Smooth muscle cell (in vitro differentiated cells): ENCODE results near the gene PRR33. TPM values are rescaled to one million over a fixed set of nuclear protein-coding genes. Genes with fewer than 3 reads are reported as not detected.

Experiments
- DNase-seq: peaks from one replicate; lab custom pipeline; 2025; ENCODE audit not compliant: unreplicated experiment; lab: John Stamatoyannopoulos, UW
- H2AFZ ChIP-seq: fragments of 200-600 bp; sonication (generic); 2 replicates; pipeline ENCODE4 v1.6.0; 2016; ENCODE audit warnings: antibody characterized with exemption, low read depth, mild to moderate bottlenecking
- H3F3A ChIP-seq: fragments of 200-600 bp; sonication (generic); 2 replicates; pipeline ENCODE4 v1.6.0; 2017; ENCODE audit warnings: antibody characterized with exemption, low read depth
- H3K27ac ChIP-seq: fragments of 200-600 bp; sonication (generic); 2 replicates; pipeline ENCODE4 v1.5.1; 2016; ENCODE audit warnings: low read depth, mild to moderate bottlenecking
- H3K27me3 ChIP-seq: fragments of 200-600 bp; sonication (generic); 2 replicates; pipeline ENCODE4 v1.6.1; 2016; ENCODE audit warnings: low read depth, mild to moderate bottlenecking
- H3K36me3 ChIP-seq: fragments of 200-600 bp; sonication (generic); 2 replicates; pipeline ENCODE4 v1.5.1; 2016; ENCODE audit warnings: low read depth
- H3K4me1 ChIP-seq: fragments of 200-600 bp; sonication (generic); 2 replicates; pipeline ENCODE4 v1.5.1; 2016; ENCODE audit warnings: low read depth
- H3K4me2 ChIP-seq: fragments of 200-600 bp; sonication (generic); 2 replicates; pipeline ENCODE4 v1.6.0; 2016; ENCODE audit warnings: mild to moderate bottlenecking
- H3K4me3 ChIP-seq: fragments of 200-600 bp; sonication (generic); 2 replicates; pipeline ENCODE4 v1.5.1; 2016; ENCODE audit warnings: mild to moderate bottlenecking
- H3K79me2 ChIP-seq: fragments of 200-600 bp; sonication (generic); 2 replicates; pipeline ENCODE4 v1.6.0; 2016; ENCODE audit warnings: low read depth, mild to moderate bottlenecking
- H3K9ac ChIP-seq: fragments of 200-600 bp; sonication (generic); 2 replicates; pipeline ENCODE4 v1.6.0; 2016; ENCODE audit warnings: low read depth
- H3K9me3 ChIP-seq: fragments of 200-600 bp; sonication (generic); replicated peaks from 2 replicates; pipeline ENCODE4 v1.5.1; 2016; ENCODE audit warnings: low read depth
- H4K20me1 ChIP-seq: fragments of 200-600 bp; sonication (generic); 2 replicates; pipeline ENCODE4 v1.6.0; 2016; ENCODE audit warnings: low read depth
- CTCF ChIP-seq: fragments of 200-600 bp; sonication (generic); IDR thresholded peaks from 2 replicates; pipeline ENCODE4 v1.5.1; 2017; ENCODE audit warnings: borderline replicate concordance, mild to moderate bottlenecking, antibody characterized with exemption; ENCODE audit not compliant: insufficient read depth, poor library complexity, severe bottlenecking
- WGBS: methylation state at CpG from one replicate; pipeline ENCODE4 v1.1.7; 2016; ENCODE audit warnings: low lambda C conversion rate; 5-methylcytosine and 5-hydroxymethylcytosine counted together
- polyA plus RNA-seq: library from polyadenylated mRNA; unstranded; fragments of >200 nt; fragmentation: Nextera tagmentation; extraction: Ambion mirVana; gene quantifications from 2 replicates; pipeline ENCODE4 v1.2.1, GENCODE V29; 2016
- total RNA-seq: library from RNA; depleted of rRNA; stranded (reverse); fragments of >200 nt; gene quantifications from 2 replicates; pipeline ENCODE4 v1.2.3, GENCODE V29; 2014

PRR33 gene
- total and polyA plus RNA-seq, 2 experiments from 2014 or later: not detected

DNA sequence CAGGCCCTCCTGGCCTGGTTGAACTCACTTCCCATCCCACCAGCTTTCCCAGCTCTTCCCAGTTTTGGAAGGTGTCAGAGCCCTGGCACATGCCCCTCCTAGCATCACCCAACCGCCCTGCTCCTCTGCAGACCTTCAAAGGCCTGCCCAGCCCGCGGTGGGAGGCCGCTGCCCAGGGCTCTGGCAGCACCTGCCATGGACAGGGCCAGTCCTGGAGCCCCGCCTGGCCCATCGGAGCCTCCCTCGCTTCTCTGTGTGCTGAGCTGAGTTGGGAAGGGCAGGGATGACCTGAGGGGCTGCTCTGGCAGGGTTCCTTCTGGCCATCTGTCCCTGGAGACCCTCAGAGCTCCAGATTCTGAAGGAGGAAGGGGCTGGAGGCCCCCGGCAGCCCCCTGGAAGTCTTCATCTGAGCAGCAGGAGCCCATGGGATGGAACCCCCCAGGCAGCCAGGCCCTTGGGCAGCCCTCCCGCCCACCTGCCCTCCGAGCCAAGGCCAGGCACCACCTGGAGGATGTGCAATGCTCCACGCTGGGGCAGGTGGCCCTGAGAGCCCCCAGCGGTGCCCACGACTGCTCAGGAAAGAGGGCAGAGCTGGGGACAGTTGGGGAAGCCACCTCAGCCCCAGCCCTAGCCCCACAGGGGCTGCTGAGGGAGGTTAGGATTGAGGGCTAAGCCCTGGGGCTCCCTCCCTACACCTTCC lies 35.2 kb downstream of the PRR33 start:
- H3K4me3 ChIP-seq: no peak overlapping the region
- H3F3A ChIP-seq: no peaks in the 10 kb centered on the region
- H3K27me3 ChIP-seq: no peaks in the 10 kb centered on the region
- WGBS: 93% methylated on average over 13 of the region's 13 CpGs
- no peak overlapping the region for H3K9ac ChIP-seq
- no peak overlapping the region for H3K4me2 ChIP-seq
- H3K36me3 ChIP-seq: no peaks in the 10 kb centered on the region
- H2AFZ ChIP-seq: no peak overlapping the region
- no peak for TF ChIP-seq CTCF
- no peak overlapping the region for H3K27ac ChIP-seq
- H3K9me3 ChIP-seq: no peaks in the 10 kb centered on the region
- no peak for DNase-seq
- H3K79me2 ChIP-seq: no peaks in the 10 kb centered on the region
- H3K4me1 ChIP-seq: no peaks in the 10 kb centered on the region
- H4K20me1 ChIP-seq: no peaks in the 10 kb centered on the region

GRCh38 chr11:1855886-1856265 lies 35.8 kb downstream of the PRR33 start:
- 99% methylated on average over 10 of the region's 11 CpGs for WGBS
- Histone ChIP-seq H4K20me1 (no peaks in the 10 kb centered on the region), H3K9ac (no peak overlapping the region), H3K9me3 (no peaks in the 10 kb centered on the region), H3K79me2 (no peaks in the 10 kb centered on the region), H3K27me3 (no peaks in the 10 kb centered on the region), H3K4me1 (no peaks in the 10 kb centered on the region), H2AFZ (no peak overlapping the region), H3K27ac (no peak overlapping the region), H3K4me2 (no peak overlapping the region), H3K36me3 (no peaks in the 10 kb centered on the region), H3K4me3 (no peak overlapping the region), H3F3A (no peaks in the 10 kb centered on the region)
- DNase-seq: no peak
- no peak for TF ChIP-seq CTCF

GRCh38 chr11:1854949-1855885 lies 36.5 kb downstream of the PRR33 start:
- Histone ChIP-seq H3K27me3 (no peaks in the 10 kb centered on the region), H2AFZ (no peak overlapping the region), H4K20me1 (no peaks in the 10 kb centered on the region), H3K36me3 (no peaks in the 10 kb centered on the region), H3F3A (no peaks in the 10 kb centered on the region), H3K4me1 (no peaks in the 10 kb centered on the region), H3K4me2 (no peak overlapping the region), H3K79me2 (no peaks in the 10 kb centered on the region), H3K27ac (no peak overlapping the region), H3K9me3 (no peaks in the 10 kb centered on the region), H3K9ac (no peak overlapping the region), H3K4me3 (no peak overlapping the region)
- DNase-seq: no peak
- TF ChIP-seq CTCF: no peak
- WGBS: 86% methylated on average over 26 of the region's 26 CpGs
